K562 (cell line): ENCODE results near the gene NAPA. TPM values are rescaled to one million over a fixed set of nuclear protein-coding genes. Genes with fewer than 3 reads are reported as not detected.

Source experiments
- ATAC-seq: fragments of 200-7000 bp; cut with Tn5 transposase; 3 replicates; pipeline ENCODE4 v1.9.1; 2020; ENCODE audit warnings: moderate library complexity
- BruUV-seq: library from RNA; stranded (reverse); fragments of 400-500 nt; replicated peaks from 2 replicates; lab custom pipeline; 2021; lab: Mats Ljungman, UMichigan
- CTCF ChIA-PET: fragments of 300-600 bp; formaldehyde crosslinking; extraction: SDS; loops from one replicate; lab custom pipeline; 2021; ENCODE audit warnings: low intra/inter-chr PET ratio; lab: Yijun Ruan, JAX
- POLR2A ChIA-PET: fragments of 300-600, 350-650 bp; sonication (Branson Sonifier 250); formaldehyde crosslinking; extraction: SDS; loops from one replicate; lab custom pipeline; 2021; ENCODE audit warnings: antibody characterized with exemption, inconsistent platforms; lab: Yijun Ruan, JAX
- DNase-seq, 4 experiments: peaks; one replicate each; pipeline versions ENCODE4 v3.0.0 to v3.0.0-alpha.2; 2011 to 2018; ENCODE audit warnings: low spot score in 3 of 4, mixed read lengths in 3 of 4; ENCODE audit errors: extremely low read depth in 1 of 4
- FAIRE-seq: peaks from 2 replicates; lab custom pipeline; 2011; peaks lifted over from hg19 to GRCh38; lab: Jason Lieb, UNC
- H2AFZ ChIP-seq: 2 replicates; pipeline ENCODE4 v1.6.0; 2011; ENCODE audit warnings: low read depth, low read length, control low read depth, inconsistent platforms
- H3K27ac ChIP-seq: fragments of 200-600 bp; 3 replicates; pipeline ENCODE4 v1.8.0; 2011; ENCODE audit warnings: low read depth, mild to moderate bottlenecking, control low read depth, inconsistent platforms, low read length, moderate library complexity, mixed read lengths; ENCODE audit errors: extremely low read depth
- H3K27me3 ChIP-seq, 2 experiments: fragments of 300-600 bp in 1 of 2; 2 replicates in 1 of 2; 3 replicates in 1 of 2; pipeline versions ENCODE4 v1.6.0 to v1.8.0; 2011; ENCODE audit warnings: inconsistent platforms in 2 of 2, low read length in 2 of 2, mild to moderate bottlenecking in 1 of 2, mixed read lengths in 1 of 2, moderate library complexity in 1 of 2; ENCODE audit not compliant: control insufficient read depth in 2 of 2, insufficient read depth in 2 of 2
- H3K36me3 ChIP-seq: fragments of 300-600 bp; 3 replicates; pipeline ENCODE4 v1.8.0; 2011; ENCODE audit warnings: mild to moderate bottlenecking, low read length, inconsistent platforms; ENCODE audit not compliant: control insufficient read depth, insufficient read depth
- H3K4me1 ChIP-seq, 2 experiments: fragments of 200-600 bp in 1 of 2; replicated peaks in 1 of 2; 2 replicates in 1 of 2; 3 replicates in 1 of 2; pipeline versions ENCODE4 v1.5.1 to v1.8.0; 2011; ENCODE audit warnings: inconsistent platforms in 2 of 2, low read length in 2 of 2, mild to moderate bottlenecking in 1 of 2, mixed read lengths in 1 of 2, moderate library complexity in 1 of 2; ENCODE audit not compliant: control insufficient read depth in 2 of 2, insufficient read depth in 2 of 2
- H3K4me2 ChIP-seq: 2 replicates; pipeline ENCODE4 v1.6.1; 2011; ENCODE audit warnings: low read length, control low read depth, inconsistent platforms, mixed read lengths; ENCODE audit not compliant: insufficient read depth
- H3K4me3 ChIP-seq: fragments of 200-600 bp; sonication (generic), shearing (Covaris generic); 2 replicates; pipeline ENCODE4 v1.5.1; 2016; ENCODE audit warnings: control low read depth, inconsistent platforms
- H3K79me2 ChIP-seq: fragments of 200-600 bp; 3 replicates; pipeline ENCODE4 v1.8.0; 2011; ENCODE audit warnings: low read length, inconsistent platforms; ENCODE audit not compliant: control insufficient read depth, insufficient read depth
- H3K9ac ChIP-seq, 2 experiments: 2 replicates each; pipeline versions ENCODE4 v1.6.0 to v1.6.1; 2011; ENCODE audit warnings: low read depth in 2 of 2, low read length in 2 of 2, control low read depth in 1 of 2, inconsistent platforms in 1 of 2, mild to moderate bottlenecking in 1 of 2, mixed read lengths in 1 of 2; ENCODE audit not compliant: insufficient read depth in 1 of 2
- H3K9me1 ChIP-seq: one replicate; pipeline ENCODE4 v1.6.0; 2011; ENCODE audit warnings: inconsistent platforms, mild to moderate bottlenecking, low read length, moderate library complexity; ENCODE audit not compliant: control insufficient read depth, insufficient read depth
- H3K9me3 ChIP-seq: replicated peaks from 2 replicates; pipeline ENCODE4 v1.5.1; 2011; ENCODE audit warnings: low read depth, low read length, inconsistent platforms; ENCODE audit not compliant: control insufficient read depth, insufficient read depth
- H4K20me1 ChIP-seq: replicated peaks from 2 replicates; pipeline ENCODE4 v1.6.1; 2011; ENCODE audit warnings: low read length, inconsistent platforms, mixed read lengths; ENCODE audit not compliant: control insufficient read depth, insufficient read depth
- BACH1 ChIP-seq: fragments of 200-800 bp; sonication (Bioruptor generic); IDR thresholded peaks from 2 replicates; pipeline ENCODE4 v1.6.1; 2016; ENCODE audit warnings: missing genetic modification characterization, missing compliant biosample characterization
- BHLHE40 ChIP-seq: IDR thresholded peaks from 2 replicates; pipeline ENCODE4 v1.6.1; 2011; ENCODE audit warnings: low read length, improper control_type of control experiment
- BRF2 ChIP-seq: IDR thresholded peaks from 3 replicates; pipeline ENCODE4 v1.6.1; 2011; ENCODE audit warnings: borderline replicate concordance, mild to moderate bottlenecking; ENCODE audit not compliant: insufficient read length, insufficient read depth
- E2F1 ChIP-seq: sonication (generic); formaldehyde crosslinking; IDR thresholded peaks from 2 replicates; pipeline ENCODE4 v1.8.1; 2023; ENCODE audit warnings: mild to moderate bottlenecking, missing genetic modification reagents, moderate library complexity
- NBN ChIP-seq: fragments of 450-650 bp; IDR thresholded peaks from 2 replicates; pipeline ENCODE4 v1.6.1; 2016; ENCODE audit warnings: low read depth, mild to moderate bottlenecking
- PHB2 ChIP-seq: fragments of 450-650 bp; IDR thresholded peaks from 2 replicates; pipeline ENCODE4 v1.6.1; 2017; ENCODE audit warnings: low read depth
- POLR2G ChIP-seq: fragments of 200-400 bp; formaldehyde crosslinking; IDR thresholded peaks from 2 replicates; pipeline ENCODE4 v1.6.1; 2017; ENCODE audit warnings: low read depth, mild to moderate bottlenecking, antibody characterized with exemption, low read length, moderate library complexity
- RBM22 ChIP-seq: fragments of 200-400 bp; formaldehyde crosslinking; IDR thresholded peaks from 2 replicates; pipeline ENCODE4 v1.6.1; 2018; ENCODE audit warnings: low read length, low read depth; ENCODE audit not compliant: poor library complexity, severe bottlenecking
- SAFB ChIP-seq: fragments of 200-400 bp; formaldehyde crosslinking; IDR thresholded peaks from 2 replicates; pipeline ENCODE4 v1.6.1; 2017; ENCODE audit warnings: low read depth, low read length, borderline replicate concordance
- SNAPC5 ChIP-seq: fragments of 250-450 bp; sonication (Bioruptor Pico); IDR thresholded peaks from 2 replicates; pipeline ENCODE4 v1.8.0; 2021; ENCODE audit warnings: moderate library complexity, mild to moderate bottlenecking, inconsistent platforms
- ZNF57 ChIP-seq: fragments of 450-650 bp; formaldehyde crosslinking; IDR thresholded peaks from 2 replicates; pipeline ENCODE4 v1.4.0; 2020; ENCODE audit warnings: mild to moderate bottlenecking, moderate library complexity
- WGBS: fragments of 100-300 bp; shearing (Covaris generic); methylation state at CpG from one replicate; pipeline ENCODE4 v1.1.6; 2016; ENCODE audit warnings: low coverage, mixed read lengths; ENCODE audit not compliant: insufficient coverage; ENCODE audit errors: missing lambda C conversion rate; 5-methylcytosine and 5-hydroxymethylcytosine counted together
- in situ Hi-C: fragments of 300-500 bp; cut with MboI; formaldehyde crosslinking; loops from 4 replicates; pipeline ENCODE4 v1.15.0; 2018; ENCODE audit warnings: inconsistent platforms, mixed read lengths
- intact Hi-C: fragments of 100-400 bp; cut with micrococcal nuclease; formaldehyde crosslinking; loops from 2 replicates; pipeline ENCODE4 v1.14.2; 2022
- polyA plus RNA-seq, 8 experiments: library from polyadenylated mRNA; depleted of rRNA in 4 of 8; stranded (reverse) in 5 of 8; unstranded in 3 of 8; fragments of >200 nt; fragmentation: Nextera tagmentation in 2 of 8; fragmentation: Illumina TruSeq in 1 of 8; extraction: Ambion mirVana in 2 of 8; extraction: Trizol in 1 of 8; gene quantifications; 2 replicates each; pipeline versions ENCODE4 v1.2.1 to v1.2.3, GENCODE V29; 2011 to 2014; ENCODE audit warnings: inconsistent platforms in 1 of 8, missing spikeins in 1 of 8
- total RNA-seq, 7 experiments: library from RNA; depleted of rRNA in 6 of 7; stranded (reverse); fragments of >200 nt in 6 of 7; fragmentation: Illumina TruSeq in 2 of 7; extraction: Trizol in 2 of 7; gene quantifications; 2 replicates each; pipeline versions ENCODE4 v1.2.1 to v1.2.3, GENCODE V29; 2011 to 2021; ENCODE audit warnings: low replicate concordance in 1 of 7

The NAPA gene
- total and polyA plus RNA-seq, 9 of the 15 experiments (the other 6 are each of a cell fraction or from before 2014, with no cell fraction given): 5.4 to 98.6 (median 77.5) TPM

GRCh38 chr19:47492571-47493377, 22.1 kb downstream of the NAPA start:
- Histone ChIP-seq H4K20me1 (0 out of 2 replicates have a peak, but pooled peaks cover 2% of the 10 kb centered on the region), H3K4me1 (peaks cover 22 to 78% of the 10 kb centered on the region in 2 experiments; a peak in 4 of 5 replicates), H3K27me3 (no peaks in the 10 kb centered on the region), H3K4me2 (no peak overlapping the region), H2AFZ (no peak overlapping the region), H3K9me3 (no peaks in the 10 kb centered on the region), H3K79me2 (peaks cover 2% of the 10 kb centered on the region; the same call in 1 of the 3 replicates), H3K36me3 (peaks cover 74% of the 10 kb centered on the region), H3K4me3 (no peak overlapping the region), H3K9me1 (peaks cover 2% of the 10 kb centered on the region), H3K27ac (no peak overlapping the region), H3K9ac (peak overlapping the region in 1 of 2 experiments; percentile 38; a peak in 2 of 4 replicates)
- in situ Hi-C loops (no loop called here), intact Hi-C loops (no loop called here)
- no TSS peak for BruUV-seq
- DNase-seq (no peak), ATAC-seq (no peak), FAIRE-seq (no peak)
- POLR2A ChIA-PET: interaction anchor here (0.7 to 1.5 kb wide), 3 partner anchors 9 to 14 kb away, joined by 3 to 5 read pairs (median 3); partner anchors contain the start of gene KPTN
- CTCF ChIA-PET: no interaction called here
- WGBS: 79% methylated on average over 16 of the region's 23 CpGs
- no peak for TF ChIP-seq BACH1 (tag)

- no TSS peak for BruUV-seq
- Histone ChIP-seq H3K27ac (no peak overlapping the region), H3K4me3 (no peak overlapping the region), H3K9me1 (no peaks in the 10 kb centered on the region), H4K20me1 (0 out of 2 replicates have a peak, but pooled peaks cover 1% of the 10 kb centered on the region), H3K4me1 (peaks cover 15 to 78% of the 10 kb centered on the region in 2 experiments; a peak in 4 of 5 replicates), H3K9ac (no peak overlapping the region; a peak in 2 of 4 replicates), H2AFZ (no peak overlapping the region), H3K79me2 (peaks cover 2% of the 10 kb centered on the region; the same call in 1 of the 3 replicates), H3K36me3 (peaks cover 73% of the 10 kb centered on the region), H3K9me3 (no peaks in the 10 kb centered on the region), H3K27me3 (no peaks in the 10 kb centered on the region), H3K4me2 (no peak overlapping the region)
- ATAC-seq: no peak
- ChIA-PET POLR2A (interaction anchor here (0.7 to 1.5 kb wide), 4 partner anchors 8 to 16 kb away, joined by 3 to 5 read pairs (median 4); partner anchors contain the start of gene KPTN), CTCF (no interaction called here)
- WGBS: 89% methylated on average over 5 of the region's 14 CpGs
- in situ Hi-C loops (no loop called here), intact Hi-C loops (no loop called here)
- no peak for FAIRE-seq
- DNase-seq: no peak
- TF ChIP-seq BRF2 (no peak), SAFB (no peak), BHLHE40 (no peak), SNAPC5 (no peak), NBN (no peak), RBM22 (peak; percentile 31), ZNF57 (CRISPR knock-in tag) (no peak), PHB2 (no peak), E2F1 (CRISPR knock-in tag) (no peak), POLR2G (peak; percentile 51)
Observed at GRCh38 chr19:47492137-47492533, 22.7 kb downstream of the NAPA start.
